ENCODE data around the gene BRD9. TPM values are rescaled to one million over a fixed set of nuclear protein-coding genes. Genes with fewer than 3 reads are reported as not detected.

Gene BRD9
- total RNA-seq, 5 donors from 2014 or later (not counting 1 experiment from before 2014, with no cell fraction given), result 78.3 to 127 (median 83.0) TPM

DNA sequence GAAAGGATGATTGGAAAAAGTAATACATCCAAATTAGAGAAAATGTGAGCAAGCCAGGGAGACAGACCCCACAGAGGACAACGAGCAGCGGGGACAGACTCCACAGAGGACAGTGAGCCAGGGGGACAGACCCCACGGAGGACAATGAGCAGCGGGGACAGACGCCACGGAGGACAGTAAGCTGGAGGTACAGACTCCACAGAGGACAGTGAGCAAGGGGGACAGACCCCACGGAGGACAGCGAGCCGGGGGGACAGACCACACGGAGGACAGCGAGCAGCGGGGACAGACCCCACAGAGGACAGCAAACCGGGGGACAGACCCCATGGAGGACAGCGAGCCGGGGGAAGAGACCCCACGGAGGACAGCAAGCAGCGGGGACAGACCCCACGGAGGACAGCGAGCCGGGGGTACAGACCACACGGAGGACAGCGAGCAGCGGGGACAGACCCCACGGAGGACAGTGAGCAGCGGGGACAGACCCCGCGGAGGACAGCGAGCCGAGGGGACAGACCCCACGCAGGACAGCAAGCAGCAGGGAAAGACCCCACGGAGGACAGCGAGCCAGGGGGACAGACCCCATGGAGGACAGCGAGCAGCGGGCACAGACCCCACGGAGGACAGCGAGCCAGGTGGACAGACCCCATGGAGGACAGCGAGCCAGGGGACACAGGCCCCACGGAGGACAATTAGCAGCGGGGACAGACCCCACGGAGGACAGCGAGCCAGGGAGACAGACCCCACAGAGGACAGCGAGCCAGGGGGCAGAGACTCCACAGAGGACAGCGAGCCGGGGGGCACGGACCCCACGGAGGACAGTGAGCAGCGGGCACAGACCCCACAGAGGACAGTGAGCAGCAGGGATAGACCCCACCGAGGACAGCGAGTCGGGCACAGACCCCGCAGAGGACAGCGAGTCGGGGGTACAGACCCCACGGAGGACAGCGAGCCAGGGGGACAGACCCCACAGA, 39.9 kb downstream of the BRD9 start:
- 93% methylated on average over 46 of the region's 55 CpGs for WGBS (ENCODE audit: insufficient coverage)
- ATAC-seq (replicated peaks in 1 of 4), result no peak
- peaks cover 0 to 5% of the 10 kb centered on the region in 2 experiments for H3K4me1 ChIP-seq (ENCODE audit: control insufficient read depth in 1 of 2, extremely low read depth in 1 of 2, insufficient read depth in 2 of 2, low read length in 2 of 2)
- Mint-ChIP-seq H3K36me3 (no peaks in the 10 kb centered on the region), H3K9me3 (no peaks in the 10 kb centered on the region), H3K4me1 (peaks cover 0 to 4% (median 0%) of the 10 kb centered on the region in 3 donors), H3K4me3 (no peak overlapping the region), H3K27ac (no peak overlapping the region), H3K27me3 (peaks cover 6 to 13% of the 10 kb centered on the region in 2 donors)
- CTCF ChIA-PET, result no interaction called here
- no peak overlapping the region for H3K27ac ChIP-seq (ENCODE audit: low read length)
- no peak for DNase-seq
- no peaks in the 10 kb centered on the region for H3K9me3 ChIP-seq
- POLR2A ChIA-PET, result no interaction called here
- no peak overlapping the region for H3K4me3 ChIP-seq (ENCODE audit: control insufficient read depth in 1 of 2, extremely low read depth in 1 of 2, low read length in 1 of 2)
- H3K27me3 ChIP-seq (replicated peaks in 1 of 2; ENCODE audit: control insufficient read depth in 2 of 2, extremely low read depth in 1 of 2, insufficient read depth in 2 of 2, low read length in 1 of 2), result peaks cover 0 to 37% of the 10 kb centered on the region in 2 experiments
- H3K36me3 ChIP-seq (ENCODE audit: control insufficient read depth in 2 of 2, extremely low read depth in 1 of 2, insufficient read depth in 1 of 2, low read length in 1 of 2), result no peaks in the 10 kb centered on the region

DNA sequence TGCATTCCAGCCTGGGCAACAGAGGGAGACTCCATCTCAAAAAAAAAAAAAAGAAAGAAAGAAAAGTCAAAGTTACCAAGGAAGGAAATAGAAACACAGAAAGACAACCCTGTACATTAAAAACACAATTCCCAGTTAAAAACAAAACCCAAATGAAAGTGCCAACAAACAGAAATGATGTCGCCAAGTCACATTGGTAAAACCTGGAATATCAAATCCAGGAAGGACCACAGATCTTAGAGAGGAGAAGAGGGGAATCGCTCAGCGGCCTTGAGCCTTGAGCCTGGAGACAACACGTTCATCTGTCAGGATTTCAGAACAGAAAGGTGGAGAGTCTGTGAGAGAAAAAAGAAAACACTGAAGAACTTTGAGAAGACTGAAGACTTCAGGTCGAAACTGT, 40.6 kb downstream of the BRD9 start:
- H3K27me3 Mint-ChIP-seq, result peaks cover 6 to 13% of the 10 kb centered on the region in 2 donors
- no peak for ATAC-seq (replicated peaks in 1 of 4)
- peak overlapping the region in 1 of 2 donors; percentile 5 for H3K27ac Mint-ChIP-seq
- H3K4me1 Mint-ChIP-seq, result peaks cover 0 to 4% (median 0%) of the 10 kb centered on the region in 3 donors
- POLR2A ChIA-PET, result no interaction called here
- H3K4me3 Mint-ChIP-seq, result no peak overlapping the region
- Histone ChIP-seq H3K4me3 (ENCODE audit: control insufficient read depth in 1 of 2, extremely low read depth in 1 of 2, low read length in 1 of 2) (no peak overlapping the region), H3K27ac (ENCODE audit: low read length) (no peak overlapping the region), H3K4me1 (ENCODE audit: control insufficient read depth in 1 of 2, extremely low read depth in 1 of 2, insufficient read depth in 2 of 2, low read length in 2 of 2) (peaks cover 0 to 5% of the 10 kb centered on the region in 2 experiments), H3K9me3 (no peaks in the 10 kb centered on the region), H3K36me3 (ENCODE audit: control insufficient read depth in 2 of 2, extremely low read depth in 1 of 2, insufficient read depth in 1 of 2, low read length in 1 of 2) (no peaks in the 10 kb centered on the region), H3K27me3 (replicated peaks in 1 of 2; ENCODE audit: control insufficient read depth in 2 of 2, extremely low read depth in 1 of 2, insufficient read depth in 2 of 2, low read length in 1 of 2) (peaks cover 0 to 37% of the 10 kb centered on the region in 2 experiments)
- no peak for DNase-seq
- no peaks in the 10 kb centered on the region for H3K36me3 Mint-ChIP-seq
- H3K9me3 Mint-ChIP-seq, result no peaks in the 10 kb centered on the region
- CTCF ChIA-PET, result no interaction called here
- WGBS (ENCODE audit: insufficient coverage), result 57% methylated on average over 4 of the region's 5 CpGs

DNA sequence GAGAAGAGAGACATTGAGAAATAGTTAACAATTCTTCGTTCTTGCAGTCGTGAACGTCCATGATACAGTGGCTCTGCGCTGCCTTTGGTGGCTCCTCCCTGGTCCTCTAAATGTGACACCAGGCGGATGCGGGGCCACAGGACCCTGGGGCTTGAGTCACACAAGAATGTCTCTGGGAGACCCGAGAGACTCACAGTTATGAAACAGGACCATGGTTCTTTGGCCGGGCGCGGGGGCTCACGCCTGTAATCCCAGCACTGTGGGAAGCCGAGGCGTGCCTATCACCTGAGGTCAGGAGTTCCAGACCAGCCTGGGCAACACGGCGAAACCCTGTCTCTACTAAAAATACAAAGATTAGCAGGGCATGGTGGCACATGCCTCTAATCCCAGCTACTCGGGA, 41.0 kb downstream of the BRD9 start:
- no peak overlapping the region for H3K4me3 Mint-ChIP-seq
- Histone ChIP-seq H3K9me3 (no peaks in the 10 kb centered on the region), H3K4me3 (ENCODE audit: control insufficient read depth in 1 of 2, extremely low read depth in 1 of 2, low read length in 1 of 2) (no peak overlapping the region), H3K4me1 (ENCODE audit: control insufficient read depth in 1 of 2, extremely low read depth in 1 of 2, insufficient read depth in 2 of 2, low read length in 2 of 2) (peaks cover 0 to 8% of the 10 kb centered on the region in 2 experiments), H3K27ac (ENCODE audit: low read length) (no peak overlapping the region), H3K27me3 (replicated peaks in 1 of 2; ENCODE audit: control insufficient read depth in 2 of 2, extremely low read depth in 1 of 2, insufficient read depth in 2 of 2, low read length in 1 of 2) (peaks cover 0 to 37% of the 10 kb centered on the region in 2 experiments), H3K36me3 (ENCODE audit: control insufficient read depth in 2 of 2, extremely low read depth in 1 of 2, insufficient read depth in 1 of 2, low read length in 1 of 2) (no peaks in the 10 kb centered on the region)
- DNase-seq (no peak), ATAC-seq (replicated peaks in 1 of 4) (no peak)
- H3K4me1 Mint-ChIP-seq, result peaks cover 4% of the 10 kb centered on the region in 3 donors
- ChIA-PET CTCF (no interaction called here), POLR2A (no interaction called here)
- H3K36me3 Mint-ChIP-seq, result no peaks in the 10 kb centered on the region
- WGBS (ENCODE audit: insufficient coverage), result 90% methylated on average over 14 of the region's 16 CpGs
- H3K27ac Mint-ChIP-seq, result no peak overlapping the region
- peaks cover 6 to 13% of the 10 kb centered on the region in 2 donors for H3K27me3 Mint-ChIP-seq
- no peaks in the 10 kb centered on the region for H3K9me3 Mint-ChIP-seq

DNA sequence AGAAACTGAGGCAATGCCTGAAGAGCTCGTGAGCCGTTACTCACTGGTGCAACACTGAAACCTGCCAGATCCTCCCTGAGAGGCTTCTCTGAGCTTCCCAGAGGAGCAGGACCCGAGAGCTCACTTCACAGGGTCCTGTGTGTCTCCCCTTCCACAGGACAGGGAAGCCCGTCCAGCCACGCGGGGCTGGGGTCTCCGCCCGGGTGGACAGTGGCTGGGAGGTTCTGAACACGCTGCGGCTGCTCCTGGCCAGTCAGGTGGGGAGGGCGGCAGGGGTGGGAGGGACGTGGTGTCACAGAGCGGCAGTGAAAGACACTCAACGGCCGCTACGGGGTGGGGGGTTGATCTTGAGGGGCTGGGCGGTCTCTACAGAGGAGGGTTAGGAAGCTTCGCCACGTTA, 41.5 kb downstream of the BRD9 start:
- H3K4me3 Mint-ChIP-seq, result no peak overlapping the region
- ChIA-PET CTCF (no interaction called here), POLR2A (no interaction called here)
- H3K4me1 ChIP-seq (ENCODE audit: control insufficient read depth in 1 of 2, extremely low read depth in 1 of 2, insufficient read depth in 2 of 2, low read length in 2 of 2), result peaks cover 0 to 8% of the 10 kb centered on the region in 2 experiments
- ATAC-seq (replicated peaks in 1 of 4) (no peak), DNase-seq (no peak)
- no peak overlapping the region for H3K27ac Mint-ChIP-seq
- H3K27me3 Mint-ChIP-seq, result peaks cover 6 to 13% of the 10 kb centered on the region in 2 donors
- no peaks in the 10 kb centered on the region for H3K9me3 Mint-ChIP-seq
- no peaks in the 10 kb centered on the region for H3K9me3 ChIP-seq
- H3K27ac ChIP-seq (ENCODE audit: low read length), result no peak overlapping the region
- H3K36me3 Mint-ChIP-seq, result no peaks in the 10 kb centered on the region
- peaks cover 0 to 37% of the 10 kb centered on the region in 2 experiments for H3K27me3 ChIP-seq (replicated peaks in 1 of 2; ENCODE audit: control insufficient read depth in 2 of 2, extremely low read depth in 1 of 2, insufficient read depth in 2 of 2, low read length in 1 of 2)
- no peak overlapping the region for H3K4me3 ChIP-seq (ENCODE audit: control insufficient read depth in 1 of 2, extremely low read depth in 1 of 2, low read length in 1 of 2)
- no peaks in the 10 kb centered on the region for H3K36me3 ChIP-seq (ENCODE audit: control insufficient read depth in 2 of 2, extremely low read depth in 1 of 2, insufficient read depth in 1 of 2, low read length in 1 of 2)
- H3K4me1 Mint-ChIP-seq, result peaks cover 4 to 7% (median 6%) of the 10 kb centered on the region in 3 donors
- 80% methylated on average over 11 of the region's 19 CpGs for WGBS (ENCODE audit: insufficient coverage)

DNA sequence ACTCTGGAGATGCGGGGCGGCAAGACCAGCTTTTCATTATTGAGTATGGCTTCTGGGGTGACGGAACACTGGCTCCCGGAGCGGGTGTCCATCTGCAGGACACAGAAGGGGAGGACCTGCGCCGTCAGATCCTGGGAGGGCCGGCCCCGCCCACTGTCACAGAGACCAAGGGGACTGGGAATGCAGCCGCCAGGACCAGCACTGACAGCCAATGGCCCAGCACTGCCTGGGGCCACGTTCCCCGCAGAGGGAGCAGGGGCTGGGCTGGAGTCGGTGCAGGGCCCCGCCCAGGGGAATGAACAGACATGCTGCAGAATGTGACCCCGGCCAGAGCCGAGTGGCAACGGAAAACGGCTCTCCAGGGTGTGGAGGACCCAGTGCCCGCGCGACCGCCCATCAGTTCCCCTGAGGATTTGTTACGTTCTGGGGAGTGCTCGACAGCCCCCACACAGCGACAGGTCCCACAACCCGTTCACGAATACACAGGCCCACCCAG, 42.0 kb downstream of the BRD9 start, which contains the start of gene ZDHHC11:
Gene ZDHHC11, minus strand, starts transcription at position 476 of the 496 bp plus-strand sequence. Its CDS starts 384 bp downstream, at position 92.
- H3K4me3 Mint-ChIP-seq, result no peak within 1 kb of the TSS
- peaks cover 6 to 13% of the 10 kb centered on the region in 2 donors for H3K27me3 Mint-ChIP-seq
- H3K4me1 Mint-ChIP-seq, result peaks cover 4 to 7% (median 6%) of the 10 kb centered on the region in 3 donors
- H3K4me3 ChIP-seq (ENCODE audit: control insufficient read depth in 1 of 2, extremely low read depth in 1 of 2, low read length in 1 of 2), result no peak within 1 kb of the TSS
- H3K27ac Mint-ChIP-seq, result peak within 1 kb of the TSS in 1 of 2 donors; percentile 5
- H3K4me1 ChIP-seq (ENCODE audit: control insufficient read depth in 1 of 2, extremely low read depth in 1 of 2, insufficient read depth in 2 of 2, low read length in 2 of 2), result peaks cover 0 to 4% of the 10 kb centered on the region in 2 experiments
- DNase-seq (no peak), ATAC-seq (replicated peaks in 1 of 4) (no peak)
- no peaks in the 10 kb centered on the region for H3K36me3 ChIP-seq (ENCODE audit: control insufficient read depth in 2 of 2, extremely low read depth in 1 of 2, insufficient read depth in 1 of 2, low read length in 1 of 2)
- no peak within 1 kb of the TSS for H3K27ac ChIP-seq (ENCODE audit: low read length)
- 85% methylated on average over 25 of the region's 27 CpGs for WGBS (ENCODE audit: insufficient coverage)
- no peaks in the 10 kb centered on the region for H3K9me3 Mint-ChIP-seq
- H3K27me3 ChIP-seq (replicated peaks in 1 of 2; ENCODE audit: control insufficient read depth in 2 of 2, extremely low read depth in 1 of 2, insufficient read depth in 2 of 2, low read length in 1 of 2), result peaks cover 0 to 37% of the 10 kb centered on the region in 2 experiments
- H3K9me3 ChIP-seq, result no peaks in the 10 kb centered on the region
- POLR2A ChIA-PET, result no interaction called here
- CTCF ChIA-PET, result no interaction called here
- no peaks in the 10 kb centered on the region for H3K36me3 Mint-ChIP-seq

DNA sequence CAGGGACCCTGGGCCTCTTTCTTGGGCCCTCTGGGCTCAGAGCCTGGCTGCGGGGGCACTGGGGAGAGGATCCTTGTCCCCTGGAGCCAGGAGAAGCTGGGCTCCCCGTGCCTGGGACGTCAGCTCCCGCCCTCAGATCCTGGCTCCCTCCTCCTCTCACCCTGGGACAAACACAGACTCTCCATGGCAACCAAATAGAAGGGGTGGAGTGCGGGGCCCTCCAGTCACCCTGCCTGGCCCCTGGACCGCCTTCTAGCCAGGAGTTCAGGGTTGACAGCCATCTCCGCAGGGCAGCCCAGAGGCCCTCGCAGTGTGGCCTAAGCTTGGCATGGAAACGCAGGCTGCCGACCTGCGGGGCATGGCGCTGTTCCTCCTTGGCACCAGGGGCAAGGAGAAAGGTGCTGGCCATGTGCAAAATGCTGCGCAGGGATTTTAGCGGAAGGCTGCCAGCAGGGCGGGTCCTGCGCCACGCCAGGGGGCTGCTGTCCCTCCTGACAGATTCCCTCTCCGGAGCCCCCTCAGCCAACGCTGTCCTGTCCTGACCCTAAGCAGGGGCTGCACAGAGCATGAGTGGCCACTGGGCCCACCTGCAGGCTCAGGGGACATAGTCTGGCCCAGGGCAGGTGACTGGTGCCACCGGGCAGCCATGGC, 42.8 kb downstream of the BRD9 start:
- Histone ChIP-seq H3K36me3 (ENCODE audit: control insufficient read depth in 2 of 2, extremely low read depth in 1 of 2, insufficient read depth in 1 of 2, low read length in 1 of 2) (no peaks in the 10 kb centered on the region), H3K4me3 (ENCODE audit: control insufficient read depth in 1 of 2, extremely low read depth in 1 of 2, low read length in 1 of 2) (no peak overlapping the region), H3K4me1 (ENCODE audit: control insufficient read depth in 1 of 2, extremely low read depth in 1 of 2, insufficient read depth in 2 of 2, low read length in 2 of 2) (peaks cover 0 to 3% of the 10 kb centered on the region in 2 experiments), H3K27me3 (replicated peaks in 1 of 2; ENCODE audit: control insufficient read depth in 2 of 2, extremely low read depth in 1 of 2, insufficient read depth in 2 of 2, low read length in 1 of 2) (peaks cover 0 to 37% of the 10 kb centered on the region in 2 experiments), H3K27ac (ENCODE audit: low read length) (no peak overlapping the region), H3K9me3 (no peaks in the 10 kb centered on the region)
- DNase-seq (no peak), ATAC-seq (replicated peaks in 1 of 4) (no peak)
- peaks cover 6 to 13% of the 10 kb centered on the region in 2 donors for H3K27me3 Mint-ChIP-seq
- no peak overlapping the region for H3K27ac Mint-ChIP-seq
- CTCF ChIA-PET, result no interaction called here
- POLR2A ChIA-PET, result no interaction called here
- H3K36me3 Mint-ChIP-seq, result no peaks in the 10 kb centered on the region
- peaks cover 4 to 7% (median 6%) of the 10 kb centered on the region in 3 donors for H3K4me1 Mint-ChIP-seq
- 92% methylated on average over 19 of the region's 20 CpGs for WGBS (ENCODE audit: insufficient coverage)
- no peaks in the 10 kb centered on the region for H3K9me3 Mint-ChIP-seq
- no peak overlapping the region for H3K4me3 Mint-ChIP-seq
